C4-2B (cell line): ENCODE results near the gene RBMS3.

Experiments
- ZFX ChIP-seq: fragments of 450-650 bp; IDR thresholded peaks from 2 replicates; pipeline ENCODE4 v1.6.1; 2017
- TF ChIP-seq, protein P1 (sequence below): fragments of 450-650 bp; conservative IDR thresholded peaks from 2 replicates; pipeline ENCODE4 v1.5.1; 2017; ENCODE audit warnings: mild to moderate bottlenecking

DNA sequence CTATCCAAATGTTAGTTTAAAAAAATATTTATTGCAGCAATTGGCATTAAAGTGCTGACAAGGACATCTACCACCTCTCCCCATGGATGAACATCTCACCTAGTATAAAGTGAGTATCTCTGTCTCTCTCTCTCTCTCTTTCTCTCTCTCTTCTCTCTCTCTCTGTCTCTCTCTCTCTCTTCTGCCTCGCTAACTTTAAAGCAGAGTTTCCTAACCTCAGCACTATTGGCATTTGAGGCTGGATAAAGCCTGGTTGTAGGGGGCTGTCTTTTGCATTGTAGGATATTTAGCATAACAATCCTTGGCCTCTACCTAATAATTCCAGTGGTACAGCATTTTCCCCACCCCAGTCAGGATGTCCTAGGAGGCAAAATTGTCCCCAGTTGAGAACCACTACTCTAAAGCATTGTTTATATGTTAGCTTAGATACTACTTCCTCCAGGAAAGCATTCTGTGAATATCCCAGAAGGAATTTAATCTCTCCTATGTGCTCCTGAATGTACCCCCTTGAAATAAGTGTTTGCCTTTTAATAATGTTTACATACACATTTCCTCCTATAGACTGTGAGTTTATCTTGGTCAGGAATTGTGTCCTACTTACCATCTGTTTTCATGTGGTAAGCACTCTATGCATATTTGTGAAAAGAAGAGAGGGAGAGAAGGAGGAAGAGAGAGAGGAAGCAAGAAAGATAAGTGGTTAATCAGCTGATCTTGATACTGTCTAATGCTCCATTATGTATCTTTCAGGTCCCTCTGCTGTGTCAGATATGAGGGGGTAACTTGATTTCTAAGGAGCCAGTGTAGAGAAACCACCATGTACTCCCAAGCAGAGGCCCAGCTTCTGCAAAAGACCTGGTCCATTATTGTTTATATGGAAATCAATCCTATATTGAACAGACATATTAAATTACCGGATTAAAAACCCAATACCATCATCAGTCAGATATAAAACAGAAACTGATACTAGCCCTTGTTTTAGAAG is 346.6 kb downstream of the RBMS3 start:
- TF ChIP-seq, protein P1, sequence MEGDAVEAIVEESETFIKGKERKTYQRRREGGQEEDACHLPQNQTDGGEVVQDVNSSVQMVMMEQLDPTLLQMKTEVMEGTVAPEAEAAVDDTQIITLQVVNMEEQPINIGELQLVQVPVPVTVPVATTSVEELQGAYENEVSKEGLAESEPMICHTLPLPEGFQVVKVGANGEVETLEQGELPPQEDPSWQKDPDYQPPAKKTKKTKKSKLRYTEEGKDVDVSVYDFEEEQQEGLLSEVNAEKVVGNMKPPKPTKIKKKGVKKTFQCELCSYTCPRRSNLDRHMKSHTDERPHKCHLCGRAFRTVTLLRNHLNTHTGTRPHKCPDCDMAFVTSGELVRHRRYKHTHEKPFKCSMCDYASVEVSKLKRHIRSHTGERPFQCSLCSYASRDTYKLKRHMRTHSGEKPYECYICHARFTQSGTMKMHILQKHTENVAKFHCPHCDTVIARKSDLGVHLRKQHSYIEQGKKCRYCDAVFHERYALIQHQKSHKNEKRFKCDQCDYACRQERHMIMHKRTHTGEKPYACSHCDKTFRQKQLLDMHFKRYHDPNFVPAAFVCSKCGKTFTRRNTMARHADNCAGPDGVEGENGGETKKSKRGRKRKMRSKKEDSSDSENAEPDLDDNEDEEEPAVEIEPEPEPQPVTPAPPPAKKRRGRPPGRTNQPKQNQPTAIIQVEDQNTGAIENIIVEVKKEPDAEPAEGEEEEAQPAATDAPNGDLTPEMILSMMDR = no peak
- TF ChIP-seq ZFX = no peak
